Cardiac fibroblast (primary cell): ENCODE data around the gene SFXN2.
A peak's percentile ranks its signal among the peaks of the same experiment; 100 is the strongest.

Experiments
- DNase-seq, 2 donors: peaks; one replicate each; pipeline versions ENCODE4 v3.0.0 to v3.0.0-alpha.2; 2010; ENCODE audit warnings: low read depth in 2 of 2
- H3K4me3 ChIP-seq, 2 donors: replicated peaks in 1 of 2; 1 replicate in 1 of 2; 2 replicates in 1 of 2; pipeline ENCODE4 v1.5.1; 2011; ENCODE audit warnings: low read depth in 2 of 2, low read length in 2 of 2, mild to moderate bottlenecking in 2 of 2, moderate library complexity in 1 of 2
- TF ChIP-seq, protein P1 (sequence below): IDR thresholded peaks from one replicate; pipeline ENCODE4 v1.5.1; 2011; ENCODE audit warnings: low read depth, mild to moderate bottlenecking, low read length, inconsistent platforms

SFXN2 gene

GRCh38 chr10:102743078-102743587, 28.7 kb downstream of the SFXN2 start:
- DNase-seq = no peak
- no peak overlapping the region for H3K4me3 ChIP-seq
- TF ChIP-seq, protein P1, sequence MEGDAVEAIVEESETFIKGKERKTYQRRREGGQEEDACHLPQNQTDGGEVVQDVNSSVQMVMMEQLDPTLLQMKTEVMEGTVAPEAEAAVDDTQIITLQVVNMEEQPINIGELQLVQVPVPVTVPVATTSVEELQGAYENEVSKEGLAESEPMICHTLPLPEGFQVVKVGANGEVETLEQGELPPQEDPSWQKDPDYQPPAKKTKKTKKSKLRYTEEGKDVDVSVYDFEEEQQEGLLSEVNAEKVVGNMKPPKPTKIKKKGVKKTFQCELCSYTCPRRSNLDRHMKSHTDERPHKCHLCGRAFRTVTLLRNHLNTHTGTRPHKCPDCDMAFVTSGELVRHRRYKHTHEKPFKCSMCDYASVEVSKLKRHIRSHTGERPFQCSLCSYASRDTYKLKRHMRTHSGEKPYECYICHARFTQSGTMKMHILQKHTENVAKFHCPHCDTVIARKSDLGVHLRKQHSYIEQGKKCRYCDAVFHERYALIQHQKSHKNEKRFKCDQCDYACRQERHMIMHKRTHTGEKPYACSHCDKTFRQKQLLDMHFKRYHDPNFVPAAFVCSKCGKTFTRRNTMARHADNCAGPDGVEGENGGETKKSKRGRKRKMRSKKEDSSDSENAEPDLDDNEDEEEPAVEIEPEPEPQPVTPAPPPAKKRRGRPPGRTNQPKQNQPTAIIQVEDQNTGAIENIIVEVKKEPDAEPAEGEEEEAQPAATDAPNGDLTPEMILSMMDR = no peak

DNA sequence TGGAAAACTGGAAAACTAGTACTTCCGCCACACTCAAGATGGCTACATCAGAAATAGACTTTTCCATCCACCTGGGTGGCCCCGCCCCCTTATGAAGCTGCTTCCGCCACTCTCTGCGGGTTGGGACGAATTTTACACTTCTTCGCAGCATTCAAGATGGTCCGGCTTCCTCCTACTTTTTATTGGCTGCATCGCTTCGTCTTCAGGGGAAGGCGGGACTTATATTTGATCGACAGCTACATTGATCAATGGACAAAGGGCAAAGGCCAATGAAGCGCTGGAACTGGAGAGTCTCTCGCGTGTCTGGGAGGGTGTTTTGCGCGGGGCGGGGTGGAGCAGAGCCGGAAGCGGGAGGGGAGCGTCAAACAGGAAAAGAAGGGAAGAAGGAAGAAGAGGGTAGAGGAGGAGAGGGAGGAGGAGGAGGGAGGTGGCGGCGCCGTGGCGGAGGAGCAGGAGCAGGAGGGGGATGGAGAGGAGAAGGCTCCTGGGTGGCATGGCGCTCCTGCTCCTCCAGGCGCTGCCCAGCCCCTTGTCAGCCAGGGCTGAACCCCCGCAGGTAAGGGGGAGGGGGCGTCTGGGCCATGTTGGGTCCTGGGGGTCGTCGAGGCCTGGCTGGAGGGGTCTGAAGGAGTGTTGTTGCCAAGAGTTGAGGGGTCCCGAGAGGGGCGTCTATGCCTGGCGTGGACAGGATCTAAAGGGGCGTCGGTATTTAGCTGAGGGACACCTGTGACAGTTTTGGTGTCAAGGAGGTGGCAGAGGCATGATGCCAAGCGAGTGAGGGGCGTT, 29.3 kb downstream of the SFXN2 start, which contains the start of gene WBP1L:
Gene WBP1L (plus strand): TSS at position 361 of the 786 bp plus-strand sequence. CDS start 106 bp downstream, at position 467.
- peak; percentile 100 for DNase-seq
- TF ChIP-seq, protein P1 = no peak
- peak within 1 kb of the TSS; percentile 98 to 99 for H3K4me3 ChIP-seq

DNA sequence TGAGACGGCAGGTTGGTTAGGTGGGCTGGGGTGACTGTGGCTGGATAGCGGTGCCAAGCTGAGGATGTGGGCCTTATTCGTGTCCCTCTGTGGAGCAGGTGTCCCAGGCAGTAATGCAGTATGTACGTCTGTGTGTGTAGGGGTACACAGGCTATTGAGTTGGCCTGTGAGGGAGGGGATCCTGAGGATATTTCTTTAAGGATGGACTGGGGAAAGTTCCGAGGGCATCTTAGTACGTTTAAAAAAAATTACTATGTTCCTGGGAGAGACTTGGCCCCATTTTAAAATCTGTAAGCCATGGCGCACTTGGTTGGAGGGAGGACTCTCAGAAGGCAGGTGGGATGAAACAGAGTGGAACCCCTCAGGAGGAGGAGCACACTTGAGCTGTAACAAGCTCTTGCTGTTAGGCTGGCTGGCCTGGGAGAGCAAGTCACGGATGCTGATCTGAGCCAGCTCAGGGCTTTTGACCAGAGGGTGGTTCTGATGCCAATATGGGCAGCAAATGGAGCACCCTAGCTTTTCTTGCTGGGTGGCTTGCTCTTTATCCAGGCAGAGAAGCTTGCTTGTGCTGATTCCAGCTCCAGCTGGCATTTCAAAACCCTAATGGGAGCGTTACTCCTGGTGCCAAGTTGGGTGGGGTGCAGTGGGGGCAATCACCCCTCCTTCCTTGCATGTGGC, 30.1 kb downstream of the SFXN2 start:
- peak overlapping the region; percentile 98 to 99 for H3K4me3 ChIP-seq
- peak; percentile 32 to 37 for DNase-seq
- TF ChIP-seq, protein P1 = no peak

DNA sequence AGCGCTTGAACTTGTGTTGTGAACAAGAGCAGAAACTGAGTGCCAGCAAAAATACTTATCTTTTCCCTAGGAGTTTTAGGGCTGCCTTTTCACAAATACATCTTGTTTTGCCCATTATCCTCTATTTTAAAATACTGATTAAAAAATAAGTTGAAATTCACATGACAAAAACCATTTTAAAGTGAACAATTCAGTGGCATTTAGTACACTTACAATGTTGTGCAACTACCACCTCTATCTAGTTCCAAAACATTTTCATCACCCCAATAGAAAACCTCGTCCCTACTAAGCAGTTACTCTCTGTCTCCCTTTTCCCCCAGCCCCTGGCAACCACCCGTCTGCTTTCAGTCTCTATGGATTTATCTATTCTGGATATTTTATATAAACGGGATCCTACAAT, 30.7 kb downstream of the SFXN2 start:
- H3K4me3 ChIP-seq = peak overlapping the region; percentile 98 to 99
- DNase-seq = no peak
- TF ChIP-seq, protein P1 = no peak

- TF ChIP-seq, protein P1 = no peak
- H3K4me3 ChIP-seq = no peak overlapping the region
- DNase-seq = peak; percentile 82 to 92
Measured at GRCh38 chr10:102752266-102752930, 38.0 kb downstream of the SFXN2 start.

DNA sequence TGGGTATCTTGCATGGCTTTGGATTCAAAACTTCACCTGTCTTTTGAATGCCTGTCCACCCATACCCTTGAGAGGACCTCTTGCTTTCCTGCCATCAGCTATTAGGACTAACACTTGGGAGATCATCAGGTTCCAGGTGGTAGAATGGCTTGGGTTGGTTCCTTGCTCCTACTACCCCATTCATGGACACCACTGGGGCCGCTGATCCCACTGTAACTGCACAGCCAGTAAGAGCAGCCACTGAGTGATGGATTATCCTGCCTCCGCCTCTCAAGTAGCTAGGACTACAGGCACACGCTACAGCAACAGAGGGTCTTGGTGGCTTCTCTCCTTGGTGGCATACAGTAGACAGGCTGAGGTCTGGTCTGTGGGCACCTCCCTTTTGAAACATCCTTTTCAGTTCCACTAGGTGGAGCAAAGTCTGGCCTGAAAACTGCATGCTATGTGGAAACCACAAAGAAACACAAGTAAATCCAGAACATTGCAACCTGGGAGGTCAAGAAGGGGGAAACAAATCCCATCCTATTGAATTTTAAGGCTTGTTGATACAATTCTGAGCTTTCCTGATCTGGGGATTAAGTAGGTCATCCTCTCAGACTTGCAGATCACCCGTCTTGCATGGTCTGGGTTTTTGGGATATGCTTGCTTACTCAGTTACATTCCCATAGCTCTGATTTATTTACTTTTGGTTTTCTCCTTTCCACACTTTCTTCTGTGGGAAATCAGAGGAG, 38.7 kb downstream of the SFXN2 start:
- DNase-seq = peak; percentile 86 to 87

More for the DNA sequence above, 38.7 kb downstream of the SFXN2 start:
- TF ChIP-seq, protein P1 = peak; percentile 69
- H3K4me3 ChIP-seq = no peak overlapping the region
